C4-2B (cell line): ENCODE data around the gene OPCML.

Source experiments
- CTCF ChIP-seq: fragments of 450-650 bp; conservative IDR thresholded peaks from 2 replicates; pipeline ENCODE4 v1.5.1; 2017; ENCODE audit warnings: mild to moderate bottlenecking
- ZFX ChIP-seq: fragments of 450-650 bp; IDR thresholded peaks from 2 replicates; pipeline ENCODE4 v1.6.1; 2017

GRCh38 chr11:132623511-132623910, 908.8 kb downstream of the OPCML start:
- TF ChIP-seq CTCF (no peak), ZFX (no peak)
